Tibial nerve (tissue), 4 donors: Measurements from ENCODE around the gene KASH5.

Experiments used
- CTCF ChIP-seq, 5 experiments: fragments of 200-600 bp in 3 of 5; fragments of 450-650 bp in 2 of 5; sonication (generic) in 3 of 5; IDR thresholded peaks; one replicate each; pipeline ENCODE4 v1.5.1; 2016 to 2019; ENCODE audit warnings: antibody characterized with exemption in 5 of 5, mild to moderate bottlenecking in 3 of 5, moderate library complexity in 2 of 5
- EP300 ChIP-seq, 2 donors: sonication (generic); formaldehyde crosslinking; IDR thresholded peaks; one replicate each; pipeline ENCODE4 v1.6.1; 2017; ENCODE audit warnings: antibody characterized with exemption in 2 of 2, mild to moderate bottlenecking in 1 of 2
- POLR2A ChIP-seq, 2 donors: fragments of 450-650 bp; IDR thresholded peaks; one replicate each; pipeline ENCODE4 v1.6.1; 2017; ENCODE audit warnings: antibody characterized with exemption in 2 of 2, mild to moderate bottlenecking in 2 of 2, moderate library complexity in 2 of 2

- TF ChIP-seq CTCF (IDR thresholded peaks at IDR 0.05) (no peak), POLR2A (IDR thresholded peaks at IDR 0.05) (no peak), EP300 (IDR thresholded peaks at IDR 0.05) (no peak)
Observed at GRCh38 chr19:49462492-49462891, 74.4 kb downstream of the KASH5 start.
